ENCODE data around the gene NPTN. TPM values are rescaled to one million over a fixed set of nuclear protein-coding genes. Genes with fewer than 3 reads are reported as not detected.
A peak's percentile ranks its signal among the peaks of the same experiment; 100 is the strongest.

Gene NPTN
- total RNA-seq, 2 experiments from 2014 or later: 41.5 to 43.2 TPM

- Histone ChIP-seq H3K79me2 (ENCODE audit: insufficient read depth, low read depth, low read length) (peaks cover 37% of the 10 kb centered on the region), H4K20me1 (ENCODE audit: insufficient read depth, low read length) (peaks cover 28% of the 10 kb centered on the region), H3K36me3 (ENCODE audit: insufficient read depth, low read length) (no peaks in the 10 kb centered on the region), H3K4me1 (ENCODE audit: insufficient read depth, low read length, poor library complexity, severe bottlenecking) (peaks cover 38% of the 10 kb centered on the region), H3K27ac (ENCODE audit: low read depth, low read length, poor library complexity, severe bottlenecking) (no peak overlapping the region), H3K9me3 (ENCODE audit: low read length) (no peaks in the 10 kb centered on the region), H3K4me3 (ENCODE audit: low read depth, low read length, poor library complexity, severe bottlenecking) (peak overlapping the region; percentile 96), H3K4me2 (ENCODE audit: low read length) (peak overlapping the region; percentile 82), H3K9me2 (ENCODE audit: insufficient read depth, low read length) (no peaks in the 10 kb centered on the region), H2AFZ (ENCODE audit: low read length) (peak overlapping the region; percentile 80; the same call in 1 of the 2 replicates)
- BruUV-seq (replicated peaks): no TSS peak
- TF ChIP-seq CTCF (conservative IDR thresholded peaks at IDR 0.05; ENCODE audit: low read length) (no peak), EZH2phosphoT487 (IDR thresholded peaks at IDR 0.05; ENCODE audit: borderline replicate concordance, low read depth, low read length) (no peak)
- POLR2A ChIA-PET: interaction anchor here (1.4 to 6.0 kb wide), 2 partner anchors 11 to 16 kb away, joined by 4 to 57 read pairs; no protein-coding TSS in a partner anchor
- intact Hi-C loops (cut with micrococcal nuclease; ENCODE audit: unreplicated experiment): loop anchor here (5.0 to 10.0 kb wide), 2 partner anchors 349 to 852 kb away; partner anchors contain the start of gene ADPGK
- CTCF ChIA-PET (ENCODE audit: unreplicated experiment): interaction anchor here (0.9 kb wide), 1 partner anchor 74 kb away, joined by 3 read pairs; no protein-coding TSS in a partner anchor
- no peak for DNase-seq (ENCODE audit: low spot score)
These were observed 854 bp upstream of the NPTN start for GRCh38 chr15:73633991-73634495.

DNA sequence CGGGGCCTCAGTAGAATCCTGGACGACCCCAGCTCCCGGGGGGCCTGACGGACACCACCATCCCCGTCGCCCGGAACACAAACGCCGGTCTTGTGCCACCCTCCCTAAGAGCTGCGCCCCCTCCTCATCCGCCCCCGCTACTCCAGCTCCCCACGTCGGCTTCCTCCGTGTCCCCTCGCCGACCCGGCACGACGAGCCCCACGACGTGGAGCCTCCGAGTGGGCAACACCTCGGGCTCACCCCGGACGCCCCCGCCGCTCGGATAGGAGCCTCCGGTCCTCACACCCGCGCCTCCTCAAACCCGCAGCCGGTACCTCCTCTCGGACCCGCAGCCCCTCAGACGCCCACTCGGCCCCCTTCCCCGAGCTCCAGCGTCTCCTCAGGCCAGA, 525 bp downstream of the NPTN start:
- H3K4me2 ChIP-seq (ENCODE audit: low read length): peak overlapping the region; percentile 98
- H3K36me3 ChIP-seq (ENCODE audit: insufficient read depth, low read length): no peaks in the 10 kb centered on the region
- no peak overlapping the region; the same call in 1 of the 2 replicates for H2AFZ ChIP-seq (ENCODE audit: low read length)
- intact Hi-C loops (cut with micrococcal nuclease; ENCODE audit: unreplicated experiment): loop anchor here (5.0 to 10.0 kb wide), 2 partner anchors 348 to 850 kb away; partner anchors contain the start of gene ADPGK
- peak overlapping the region; percentile 96 for H3K4me3 ChIP-seq (ENCODE audit: low read depth, low read length, poor library complexity, severe bottlenecking)
- POLR2A ChIA-PET: interaction anchor here (0.6 to 6.0 kb wide), 3 partner anchors 15 to 263 kb away, joined by 3 to 57 read pairs (median 4); no protein-coding TSS in a partner anchor
- no peak overlapping the region for H3K27ac ChIP-seq (ENCODE audit: low read depth, low read length, poor library complexity, severe bottlenecking)
- no peak for TF ChIP-seq EZH2phosphoT487 (IDR thresholded peaks at IDR 0.05; ENCODE audit: borderline replicate concordance, low read depth, low read length)
- TF ChIP-seq CTCF (conservative IDR thresholded peaks at IDR 0.05; ENCODE audit: low read length): no peak
- CTCF ChIA-PET (ENCODE audit: unreplicated experiment): no interaction called here
- peaks cover 37% of the 10 kb centered on the region for H4K20me1 ChIP-seq (ENCODE audit: insufficient read depth, low read length)
- no peaks in the 10 kb centered on the region for H3K9me2 ChIP-seq (ENCODE audit: insufficient read depth, low read length)
- H3K4me1 ChIP-seq (ENCODE audit: insufficient read depth, low read length, poor library complexity, severe bottlenecking): peaks cover 43% of the 10 kb centered on the region
- BruUV-seq (replicated peaks): no TSS peak
- peaks cover 51% of the 10 kb centered on the region for H3K79me2 ChIP-seq (ENCODE audit: insufficient read depth, low read depth, low read length)
- no peaks in the 10 kb centered on the region for H3K9me3 ChIP-seq (ENCODE audit: low read length)
- peak; percentile 40 for DNase-seq (ENCODE audit: low spot score)
